Measurements from ENCODE around the gene LRRC2.
"Not testable (repeated sequence)": the region's sequence is repeated elsewhere in the genome, so short reads cannot be mapped to it uniquely, and the experiment has no call there.

Gene LRRC2

DNA sequence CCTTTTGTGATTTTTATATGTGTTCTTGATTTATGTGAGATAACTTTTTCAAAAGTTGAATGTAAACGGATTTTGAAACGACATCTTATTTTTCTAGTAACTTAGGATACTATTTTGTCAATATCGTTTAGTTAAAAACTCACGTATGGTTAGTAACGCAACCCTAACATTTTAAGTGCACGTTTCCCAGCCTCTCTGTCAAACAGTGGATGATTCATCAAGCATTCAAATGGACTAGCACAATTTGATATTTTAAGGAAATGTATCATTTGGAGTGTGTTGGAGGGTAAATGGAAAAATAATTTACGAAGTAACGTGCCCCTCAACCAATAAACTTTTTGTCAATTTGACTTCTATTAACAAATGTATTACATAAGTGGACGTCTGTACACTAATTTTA, 45.0 kb downstream of the LRRC2 start:
- no peak for DNase-seq

DNA sequence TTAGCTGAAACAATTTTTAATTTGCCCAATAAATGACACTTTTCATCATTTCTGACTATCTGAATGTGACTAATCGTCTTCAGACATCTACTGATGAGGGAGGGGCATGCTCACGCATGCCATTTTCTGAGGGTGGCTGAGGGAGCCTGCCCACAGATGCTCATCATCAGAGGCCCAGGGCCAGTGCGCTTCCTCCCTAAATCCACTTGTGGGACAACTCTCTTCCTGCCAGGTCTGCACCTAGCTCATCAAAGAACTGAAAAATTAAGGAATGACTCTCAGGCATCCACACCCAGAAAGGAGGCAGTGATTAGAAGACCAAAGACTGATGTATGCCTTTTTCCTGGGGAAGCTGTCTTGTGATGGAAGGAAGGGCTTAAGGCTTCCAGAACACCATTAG, 45.6 kb downstream of the LRRC2 start:
- DNase-seq, result no peak

DNA sequence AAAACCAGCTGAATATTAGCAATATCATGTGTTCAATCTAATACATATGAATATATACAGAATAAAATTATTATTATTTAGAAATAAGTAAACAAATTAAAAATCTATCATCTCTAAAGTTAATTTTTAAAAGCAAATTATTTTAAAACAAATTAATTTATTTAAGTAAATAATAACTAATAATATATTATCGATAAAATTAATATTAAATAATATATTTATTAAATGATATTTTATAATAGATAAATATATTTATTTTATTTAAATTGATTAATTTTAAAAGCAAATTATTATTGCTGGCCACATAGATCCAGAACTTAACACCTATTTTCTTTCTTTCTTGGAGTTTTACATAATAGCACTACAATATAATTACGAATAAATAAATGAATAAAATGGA, 46.1 kb downstream of the LRRC2 start:
- no peak for DNase-seq

GRCh38 chr3:46517784-46518181, 48.3 kb downstream of the LRRC2 start:
- no peak for DNase-seq

GRCh38 chr3:46517016-46517783, 48.9 kb downstream of the LRRC2 start:
- DNase-seq, result no peak

- no peak for DNase-seq
Measured at GRCh38 chr3:46516521-46516920, 49.6 kb downstream of the LRRC2 start.

- no peak for DNase-seq
Measured at GRCh38 chr3:46512191-46512749, 53.8 kb downstream of the LRRC2 start.

- DNase-seq, result no peak
Measured at GRCh38 chr3:46509661-46510187, 56.4 kb downstream of the LRRC2 start.

GRCh38 chr3:46508850-46509591, 57.1 kb downstream of the LRRC2 start:
- no peak for DNase-seq

DNA sequence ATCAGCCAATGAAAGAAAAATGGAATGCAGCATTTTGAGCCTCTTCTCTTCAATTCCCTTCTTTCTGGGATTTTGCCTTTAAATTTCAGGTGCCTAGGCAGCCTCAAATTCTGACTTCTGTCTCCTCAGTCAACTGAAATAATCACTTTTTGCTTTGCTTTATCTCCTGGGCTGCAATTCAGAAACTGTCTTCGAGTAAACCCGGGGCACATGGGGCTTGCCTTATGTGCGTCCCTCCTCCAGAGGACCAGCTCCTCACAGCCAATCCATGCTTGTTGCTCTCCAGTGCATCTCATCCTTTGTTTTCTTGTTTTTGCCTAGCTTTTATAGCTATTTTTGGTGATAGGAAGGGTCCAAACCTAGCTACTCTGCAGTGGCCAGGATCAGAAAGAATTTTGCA, 59.6 kb downstream of the LRRC2 start:
- no peak for DNase-seq

DNA sequence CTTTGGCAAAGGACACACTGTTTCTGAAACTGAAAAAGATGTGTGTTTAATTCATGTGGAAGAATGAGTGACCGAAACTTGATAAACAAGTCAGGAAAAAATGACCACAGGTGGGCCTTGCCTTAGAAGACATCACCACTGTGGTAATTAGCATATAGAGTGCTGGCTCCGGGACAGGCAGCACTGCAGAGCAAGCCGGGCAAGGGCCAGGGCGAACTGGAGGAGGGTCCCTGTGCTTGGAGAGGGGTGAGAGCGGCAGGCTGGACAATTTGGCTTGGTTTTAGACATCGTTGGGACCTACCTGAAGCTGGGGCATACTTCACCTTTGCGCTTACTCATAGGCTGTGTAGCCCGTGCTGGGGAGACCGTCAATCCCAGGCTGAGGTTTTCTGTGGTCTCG, 60.1 kb downstream of the LRRC2 start:
- no peak for DNase-seq

DNA sequence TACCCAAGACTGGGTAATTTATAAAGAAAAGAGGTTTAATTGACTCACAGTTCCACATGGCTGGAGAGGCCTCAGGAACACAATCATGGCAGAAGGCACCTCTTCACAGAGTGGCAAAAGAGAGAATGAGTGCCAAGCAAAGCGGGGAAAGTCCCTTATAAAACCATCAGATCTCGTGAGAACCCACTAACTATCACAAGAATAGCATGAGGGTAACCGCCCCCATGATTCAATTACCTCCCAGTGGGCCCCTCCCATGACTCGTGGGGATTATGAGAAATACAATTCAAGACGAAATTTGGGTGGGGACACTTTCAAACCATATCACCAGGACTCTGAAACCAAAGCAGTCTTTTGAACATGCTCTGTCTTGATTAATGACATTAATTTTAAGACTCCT, 61.3 kb downstream of the LRRC2 start:
- no peak for DNase-seq

DNA sequence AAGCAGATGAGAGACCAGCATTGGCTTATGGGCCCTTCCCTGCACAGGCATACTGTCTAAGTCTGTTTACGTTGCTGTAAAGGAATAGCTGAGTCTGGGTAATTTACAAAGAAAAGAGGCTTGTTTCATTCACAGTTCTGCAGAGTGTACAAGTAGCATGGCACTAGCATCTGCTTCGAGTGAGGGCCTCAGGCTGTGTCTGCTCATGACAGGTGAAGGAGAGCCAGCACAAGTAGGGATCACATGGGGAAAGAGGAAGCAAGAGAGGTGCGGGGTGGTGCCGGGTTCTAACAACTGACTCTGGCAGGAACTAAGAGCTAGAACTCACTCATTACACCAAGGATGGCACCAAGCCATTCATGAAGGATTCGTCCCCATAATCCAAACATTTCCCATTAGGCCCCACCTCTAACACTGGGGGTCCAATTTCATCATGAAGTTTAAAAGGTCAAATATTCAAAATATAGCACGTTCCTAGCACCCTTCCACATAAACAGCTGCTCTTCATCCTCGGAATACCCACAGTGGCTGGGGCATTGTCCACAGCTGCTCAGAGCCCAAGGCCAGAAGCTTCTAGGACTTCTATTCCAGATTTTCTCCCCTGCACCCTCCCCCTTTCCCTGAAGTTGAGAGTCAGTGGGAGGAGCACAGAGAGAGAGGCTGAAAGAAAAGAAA, 62.8 kb downstream of the LRRC2 start:
- no peak for DNase-seq

DNA sequence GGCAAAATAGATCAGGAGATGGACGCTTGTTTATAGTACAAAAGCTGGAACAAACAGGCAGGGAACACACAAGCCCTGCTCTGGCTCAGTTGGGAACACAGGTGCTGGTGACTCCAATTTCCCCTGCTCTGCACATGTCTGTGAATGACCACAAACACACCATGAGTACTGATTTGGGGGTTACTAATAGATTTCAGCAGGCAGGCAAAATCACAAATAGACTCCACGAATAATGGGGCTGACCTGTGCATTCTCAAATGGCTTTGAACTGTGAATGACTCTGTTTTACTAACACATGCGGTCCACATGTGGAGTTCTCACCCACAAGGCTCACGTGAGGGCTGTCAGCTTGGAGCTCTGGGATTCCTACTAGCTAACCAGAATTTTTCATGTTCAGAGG, 64.4 kb downstream of the LRRC2 start:
- no peak for DNase-seq

GRCh38 chr3:46500656-46501635, 65.2 kb downstream of the LRRC2 start:
- no peak for DNase-seq

- no peak for DNase-seq
Measured at GRCh38 chr3:46498916-46499519, 67.1 kb downstream of the LRRC2 start.

- DNase-seq, result no peak
Measured at GRCh38 chr3:46497556-46498265, 68.4 kb downstream of the LRRC2 start, which contains the start of gene RTP3. TSS of gene RTP3 (plus strand) at chr3:46497976. CDS start at chr3:46498063, 87 bp downstream.

GRCh38 chr3:46496746-46497555, 69.2 kb downstream of the LRRC2 start:
- no peak for DNase-seq

- DNase-seq, result no peak
Measured at GRCh38 chr3:46495901-46496456, 70.1 kb downstream of the LRRC2 start.

- DNase-seq, result not testable (repeated sequence)
Measured at GRCh38 chr3:46494491-46494890, 71.6 kb downstream of the LRRC2 start.

Data from NCI-H2171 treated with DMSO at 0.1 percent for 48 hours (cell line).